ENCODE measurements around the gene ADAMTS2.

ADAMTS2 gene

DNA sequence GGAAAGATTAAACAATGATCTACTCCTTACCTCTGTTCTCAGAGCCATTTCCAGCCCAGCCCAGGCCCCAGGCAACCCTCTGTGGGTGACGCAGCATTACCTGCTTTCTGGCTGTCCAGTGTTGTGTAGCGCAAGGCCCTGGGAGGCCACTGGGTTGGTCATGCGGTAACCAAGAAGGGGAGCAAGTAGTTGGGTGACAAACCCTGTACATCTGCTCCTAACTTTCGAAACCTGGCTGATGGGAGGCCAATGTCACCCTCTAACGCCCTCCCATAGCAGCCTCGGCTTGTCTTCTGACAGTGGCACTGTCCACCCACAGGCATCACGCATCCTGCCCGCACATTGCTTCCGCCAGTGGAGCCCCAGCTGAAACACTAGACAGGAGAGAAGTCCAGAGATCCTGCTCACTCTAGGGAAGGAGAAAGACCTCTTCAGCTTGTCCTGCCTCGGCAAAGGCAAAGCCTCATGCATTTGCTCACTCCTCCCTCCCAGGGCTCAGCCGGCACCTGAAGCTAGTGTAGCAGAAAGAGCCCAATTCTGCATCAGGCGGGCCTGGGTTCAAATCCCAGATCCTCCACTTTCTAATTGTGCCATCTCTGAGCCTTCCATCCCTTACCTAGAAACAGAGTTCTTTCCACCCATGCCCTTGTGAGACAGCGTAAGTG, 94.6 kb downstream of the ADAMTS2 start:
- no peak for DNase-seq (ENCODE audit: low read depth)
- H3K4me3 ChIP-seq (ENCODE audit: low read depth, low read length), result no peak overlapping the region

DNA sequence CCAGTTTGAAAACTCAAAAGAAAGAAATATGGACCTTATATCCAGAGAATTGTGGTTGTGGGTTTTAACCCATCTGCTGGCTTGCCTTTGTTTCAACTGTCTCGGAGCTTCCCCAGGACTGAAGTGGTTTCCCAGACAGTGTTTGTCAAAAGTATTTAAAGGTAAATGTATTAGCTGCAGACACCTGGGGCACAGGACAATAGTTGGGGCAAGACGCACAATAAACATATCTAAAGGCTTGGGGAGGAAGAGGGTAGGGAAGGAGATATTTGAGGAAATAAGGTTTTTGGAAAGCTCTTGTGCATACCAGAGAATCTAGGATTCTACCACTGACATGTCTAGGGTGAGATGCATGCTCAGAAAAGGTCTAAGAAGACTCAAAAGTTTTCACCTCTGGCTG, 99.0 kb downstream of the ADAMTS2 start:
- no peak for DNase-seq (ENCODE audit: low read depth)
- H3K4me3 ChIP-seq (ENCODE audit: low read depth, low read length), result no peak overlapping the region

DNA sequence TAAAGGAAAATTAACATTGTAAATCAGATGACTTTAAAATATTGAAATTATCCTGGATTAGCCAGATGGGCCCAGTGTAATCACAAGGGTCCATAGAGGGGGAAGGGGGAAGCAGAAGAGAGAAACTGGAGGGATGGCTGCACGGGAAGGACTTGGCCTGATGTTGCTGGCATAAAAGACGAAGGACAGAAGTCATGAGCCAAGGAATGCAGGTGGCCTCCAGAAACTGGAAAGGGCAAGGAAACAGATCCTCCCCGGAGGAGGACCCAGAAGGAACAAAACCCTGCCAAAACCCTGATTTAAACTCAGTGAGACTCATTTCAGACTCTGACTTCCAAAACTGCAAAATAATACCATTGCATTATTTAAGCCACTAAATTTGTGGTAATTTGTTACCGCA, 100.2 kb downstream of the ADAMTS2 start:
- no peak for DNase-seq (ENCODE audit: low read depth)
- no peak overlapping the region for H3K4me3 ChIP-seq (ENCODE audit: low read depth, low read length)

DNA sequence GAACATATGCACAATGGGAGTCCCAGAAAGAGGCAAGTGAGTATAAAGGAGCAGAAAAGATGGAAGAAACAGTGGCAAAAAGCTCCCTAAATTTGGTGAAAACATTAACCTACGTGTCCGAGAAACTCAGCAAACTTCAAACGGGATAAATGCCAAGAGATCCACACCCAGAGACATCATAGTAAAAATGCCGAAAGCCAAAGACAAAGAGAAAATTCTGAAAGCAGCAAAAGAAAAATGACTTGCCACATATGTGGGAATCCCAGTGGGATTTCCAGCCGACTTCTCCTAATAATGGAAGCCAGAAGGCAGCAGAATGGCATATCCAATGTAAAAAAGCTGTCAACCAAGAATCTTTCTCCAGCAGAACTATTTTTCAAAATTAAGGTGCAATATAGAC, 101.2 kb downstream of the ADAMTS2 start:
- DNase-seq (ENCODE audit: low read depth), result no peak
- H3K4me3 ChIP-seq (ENCODE audit: low read depth, low read length), result no peak overlapping the region

DNA sequence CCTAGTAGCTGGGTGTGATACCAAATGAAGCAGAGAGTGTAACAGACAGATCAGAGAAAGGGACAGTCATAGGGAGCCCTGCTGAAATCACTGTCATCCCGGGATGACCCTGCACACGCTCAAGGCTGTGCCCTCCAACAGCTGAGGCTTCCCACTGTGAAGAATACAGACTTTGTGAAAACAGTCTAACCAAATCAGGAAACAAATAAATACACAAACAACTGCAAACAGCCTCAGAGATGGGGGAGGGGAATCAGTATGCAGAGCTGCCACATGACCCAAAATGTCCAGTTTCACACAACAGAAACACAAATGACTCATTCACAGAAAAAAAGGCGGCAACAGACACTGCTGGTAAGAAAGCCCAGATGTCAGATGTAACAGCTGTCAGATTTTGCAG, 101.9 kb downstream of the ADAMTS2 start:
- H3K4me3 ChIP-seq (ENCODE audit: low read depth, low read length), result no peak overlapping the region
- DNase-seq (ENCODE audit: low read depth), result peak; percentile 44

DNA sequence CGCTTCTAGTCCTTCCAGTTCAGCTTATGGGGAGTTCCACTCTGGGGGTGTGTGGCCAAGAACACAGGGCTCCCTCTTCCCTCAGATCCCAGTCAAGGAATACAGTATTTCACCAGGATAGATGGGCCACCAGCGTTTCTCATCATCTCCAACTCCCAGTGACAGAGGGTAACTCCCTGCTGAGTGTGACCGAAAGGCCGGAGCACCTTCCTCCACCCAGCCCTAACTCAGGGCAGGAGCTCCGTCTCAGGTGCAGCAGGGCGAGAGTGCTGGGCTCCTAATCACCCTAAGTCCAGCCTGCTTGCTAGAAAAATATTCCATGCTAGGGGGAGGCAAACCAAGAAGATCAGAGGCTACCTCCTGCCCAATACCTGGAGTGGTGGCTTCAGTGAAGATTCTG, 102.6 kb downstream of the ADAMTS2 start:
- no peak for DNase-seq (ENCODE audit: low read depth)

DNA sequence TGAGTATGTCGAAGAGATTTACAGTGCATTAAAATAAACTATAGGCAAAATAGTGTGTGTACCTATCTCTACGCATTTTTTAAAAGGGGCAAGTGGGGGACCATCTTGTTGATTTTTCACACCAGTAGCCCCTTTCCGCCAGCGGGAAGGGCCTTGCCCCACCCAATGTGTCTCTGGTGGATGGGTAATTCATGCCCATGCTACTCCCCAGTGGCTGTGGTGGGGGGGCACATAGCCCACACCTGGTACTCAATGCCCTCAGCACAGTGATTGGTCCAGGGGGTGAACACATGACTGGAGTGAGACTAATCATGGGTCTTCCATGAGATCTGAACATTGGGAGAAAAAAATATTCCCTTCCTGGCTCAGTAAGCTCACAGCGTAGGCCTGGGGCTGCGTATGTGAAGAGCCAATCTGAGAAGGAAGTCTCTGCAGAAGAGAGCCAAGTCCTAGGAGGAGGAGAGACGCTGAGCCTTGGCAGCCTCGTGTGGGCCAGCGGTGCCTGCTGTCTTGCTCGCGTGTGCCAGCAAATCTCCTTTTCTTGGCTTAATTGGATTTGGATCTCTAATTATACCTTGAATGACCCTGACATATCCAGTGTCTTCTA, 103.4 kb downstream of the ADAMTS2 start:
- no peak for DNase-seq (ENCODE audit: low read depth)
- H3K4me3 ChIP-seq (ENCODE audit: low read depth, low read length), result no peak overlapping the region

More for the DNA sequence above, 102.6 kb downstream of the ADAMTS2 start:
- no peak overlapping the region for H3K4me3 ChIP-seq (ENCODE audit: low read depth, low read length)

DNA sequence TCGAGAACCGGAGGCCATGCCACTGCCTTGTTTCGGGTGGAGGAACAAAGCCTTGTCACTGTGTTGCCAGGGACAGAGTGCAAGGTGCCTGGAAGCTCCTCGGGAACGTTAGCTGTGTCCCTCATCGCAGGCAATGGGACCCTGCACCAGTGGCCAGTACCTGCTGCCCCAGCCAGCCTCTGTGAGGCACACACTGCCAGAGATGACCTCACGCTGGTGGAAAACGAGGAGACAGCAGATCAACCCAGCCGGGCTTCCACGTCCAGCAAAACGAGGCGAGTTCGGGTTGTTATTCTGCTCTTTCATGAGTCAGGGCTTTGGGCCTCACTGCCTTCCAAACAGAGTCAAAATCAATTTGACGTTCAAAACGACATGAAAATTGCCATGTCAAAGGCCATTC, 104.1 kb downstream of the ADAMTS2 start:
- no peak for DNase-seq (ENCODE audit: low read depth)
- no peak overlapping the region for H3K4me3 ChIP-seq (ENCODE audit: low read depth, low read length)

DNA sequence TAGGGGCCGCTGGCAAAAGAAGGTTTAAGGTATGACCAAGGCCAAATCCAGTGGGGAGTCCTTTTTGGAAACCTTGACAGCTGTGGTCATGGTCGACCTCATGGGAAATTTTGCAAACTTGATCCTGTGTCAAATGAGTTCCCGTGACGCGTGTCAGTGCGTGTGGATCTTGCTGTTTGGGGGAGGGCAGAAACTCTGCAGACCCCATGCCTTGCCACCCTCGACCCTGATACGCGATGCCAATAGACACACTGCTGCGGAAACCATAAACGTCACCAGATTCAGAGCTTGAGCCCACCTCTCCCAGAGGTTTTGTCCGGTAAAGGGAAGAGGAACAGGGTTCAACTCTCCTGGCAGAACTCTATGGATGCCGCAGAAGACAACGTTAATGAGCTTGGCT, 104.7 kb downstream of the ADAMTS2 start:
- no peak overlapping the region for H3K4me3 ChIP-seq (ENCODE audit: low read depth, low read length)
- DNase-seq (ENCODE audit: low read depth), result no peak

DNA sequence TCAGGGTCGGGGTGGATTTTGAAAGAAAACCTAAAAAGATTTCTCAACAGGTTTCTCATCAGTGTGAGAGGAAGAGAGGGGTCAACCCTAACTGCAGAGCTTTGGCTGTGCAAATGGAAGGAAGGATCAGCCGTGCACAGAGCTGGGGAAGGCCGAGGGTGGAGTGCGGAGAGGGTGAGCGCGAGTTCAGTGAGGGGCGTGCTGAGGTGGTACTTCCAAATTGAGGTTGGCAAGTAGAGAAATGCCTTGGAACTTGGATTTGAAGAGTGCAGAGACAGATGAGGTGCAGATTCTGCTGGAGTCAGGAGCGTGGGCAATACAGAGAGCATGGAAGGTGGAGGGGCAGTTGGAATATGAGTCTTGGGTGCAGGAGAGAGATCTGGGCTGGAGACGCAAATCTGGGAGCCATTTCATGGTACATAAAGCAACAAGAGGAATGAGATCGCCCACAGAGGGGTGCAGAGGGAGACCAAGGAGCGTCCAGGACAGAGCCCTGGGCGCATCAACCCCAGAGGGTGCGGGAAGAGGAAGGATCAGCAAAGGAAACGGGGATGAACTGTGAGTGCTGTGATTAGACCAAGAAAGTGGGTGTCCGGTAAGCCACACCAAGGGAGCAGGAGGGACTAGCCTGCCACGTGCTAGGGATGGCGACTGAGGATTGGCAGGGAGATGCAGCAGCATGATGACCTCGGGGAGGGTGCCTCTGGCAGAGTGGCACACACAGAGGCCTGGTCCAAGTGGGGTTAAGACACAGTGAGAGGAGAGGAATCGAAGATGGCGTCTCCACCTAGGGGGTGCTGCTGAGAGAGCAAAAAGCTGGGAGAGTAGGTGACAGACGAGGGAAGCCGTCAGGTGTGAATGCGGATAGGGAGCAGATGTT, 105.8 kb downstream of the ADAMTS2 start:
- no peak for DNase-seq (ENCODE audit: low read depth)
- H3K4me3 ChIP-seq (ENCODE audit: low read depth, low read length), result no peak overlapping the region

DNA sequence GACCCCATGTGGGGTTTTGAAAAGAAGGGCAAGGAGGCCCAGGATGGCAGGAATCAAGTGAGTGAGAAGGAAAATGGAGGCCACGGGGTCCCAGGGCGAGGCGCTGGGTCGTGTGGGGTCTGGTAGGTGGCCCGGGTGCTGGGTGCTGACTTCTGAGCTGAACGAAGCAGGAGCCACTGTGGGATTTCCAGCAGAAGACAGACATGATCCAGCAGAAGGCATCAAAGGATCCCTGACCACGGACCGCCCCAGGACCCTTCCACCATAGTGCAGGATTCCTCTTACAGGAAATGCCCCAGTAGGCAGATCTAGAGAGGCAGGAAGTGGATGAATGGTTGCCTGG, 106.7 kb downstream of the ADAMTS2 start:
- H3K4me3 ChIP-seq (ENCODE audit: low read depth, low read length), result no peak overlapping the region
- DNase-seq (ENCODE audit: low read depth), result no peak

DNA sequence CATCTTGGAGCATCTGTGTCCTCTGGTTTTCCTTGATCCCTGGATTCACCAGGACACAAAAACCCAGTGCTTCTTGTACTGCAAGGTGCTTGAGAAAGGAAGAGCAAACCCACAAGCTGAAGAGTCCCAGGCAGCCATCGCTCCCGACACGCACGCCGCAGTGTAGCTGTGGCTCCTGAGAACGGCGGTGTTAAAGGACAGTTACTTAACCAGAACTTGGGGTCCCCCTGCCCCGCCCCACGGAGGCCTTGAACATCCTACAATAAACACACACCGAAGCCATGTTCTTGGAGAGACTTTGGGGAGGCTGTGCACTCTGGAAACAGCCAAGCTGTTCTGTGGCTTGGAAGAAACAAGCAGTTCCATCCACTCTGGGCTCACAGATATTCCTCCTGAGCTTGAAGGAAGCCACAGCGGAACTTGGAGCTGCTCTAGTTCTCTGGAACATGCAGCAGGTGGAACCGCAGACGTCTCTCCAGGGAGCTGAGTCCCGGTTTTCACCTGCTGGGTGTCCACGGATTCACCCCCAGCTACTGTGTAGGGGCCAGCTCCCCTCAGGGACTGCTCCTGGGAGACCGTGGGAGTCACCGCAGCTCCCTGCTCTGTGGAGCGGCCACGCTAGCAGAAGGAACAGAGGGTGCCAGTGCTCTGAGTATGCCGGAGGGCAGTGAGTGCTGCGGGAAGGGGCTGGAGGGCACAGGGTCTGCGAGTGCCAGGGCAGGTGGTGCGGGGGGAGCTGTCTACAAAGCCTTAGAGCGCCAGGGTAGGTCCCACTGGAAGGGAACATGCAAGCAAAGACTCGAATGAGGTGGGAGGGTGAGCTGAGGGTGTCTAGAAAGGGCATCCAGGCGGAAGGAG, 107.3 kb downstream of the ADAMTS2 start:
- H3K4me3 ChIP-seq (ENCODE audit: low read depth, low read length), result no peak overlapping the region
- no peak for DNase-seq (ENCODE audit: low read depth)

DNA sequence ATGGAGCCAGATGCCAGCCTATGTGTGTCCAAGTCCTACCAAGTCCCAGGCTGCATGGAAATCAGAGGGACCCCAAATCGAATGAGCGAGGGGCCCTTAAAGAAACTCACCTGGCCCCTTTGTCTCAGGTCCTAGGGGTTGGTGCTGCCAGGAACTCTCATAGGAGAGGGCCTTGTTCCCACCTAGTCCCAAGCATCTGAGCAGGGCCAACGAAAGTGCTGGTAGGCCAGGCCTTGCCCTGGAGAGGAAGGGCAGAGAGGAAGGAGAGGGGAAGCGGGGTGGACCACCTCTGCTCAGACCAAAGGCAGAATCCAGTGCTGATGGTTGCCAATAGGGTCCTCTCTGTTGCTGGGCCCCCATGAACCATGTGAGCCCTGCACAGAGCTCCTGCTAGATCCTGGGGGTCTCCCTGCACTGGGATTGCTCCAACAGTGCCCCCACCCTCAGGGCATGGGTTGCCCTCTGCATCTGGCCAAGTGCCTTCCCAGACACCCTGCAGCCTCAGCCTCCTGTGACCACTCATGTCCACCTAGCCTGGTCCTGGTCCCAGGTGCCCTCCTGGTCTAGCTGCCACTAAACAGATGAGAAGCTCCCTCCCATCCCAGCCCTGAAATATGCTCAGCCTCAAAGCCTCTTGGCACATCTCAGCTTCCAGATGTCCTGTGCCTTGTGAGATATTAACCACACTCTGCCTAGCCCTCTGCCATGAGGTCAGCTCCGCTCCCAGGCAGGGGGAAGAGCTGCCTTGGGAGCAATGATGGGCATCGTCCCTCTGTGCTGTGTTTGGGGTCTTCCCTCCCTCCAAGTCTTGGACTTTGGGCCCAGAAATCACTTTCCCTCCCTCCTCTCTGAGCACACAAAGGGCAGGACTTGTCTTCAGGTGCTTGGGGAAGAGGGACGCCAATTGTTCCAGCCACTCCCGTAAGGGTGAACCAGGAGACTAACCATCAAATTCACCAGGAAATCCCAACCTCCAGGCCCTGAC, 109.6 kb downstream of the ADAMTS2 start:
- H3K4me3 ChIP-seq (ENCODE audit: low read depth, low read length), result no peak overlapping the region
- DNase-seq (ENCODE audit: low read depth), result no peak

DNA sequence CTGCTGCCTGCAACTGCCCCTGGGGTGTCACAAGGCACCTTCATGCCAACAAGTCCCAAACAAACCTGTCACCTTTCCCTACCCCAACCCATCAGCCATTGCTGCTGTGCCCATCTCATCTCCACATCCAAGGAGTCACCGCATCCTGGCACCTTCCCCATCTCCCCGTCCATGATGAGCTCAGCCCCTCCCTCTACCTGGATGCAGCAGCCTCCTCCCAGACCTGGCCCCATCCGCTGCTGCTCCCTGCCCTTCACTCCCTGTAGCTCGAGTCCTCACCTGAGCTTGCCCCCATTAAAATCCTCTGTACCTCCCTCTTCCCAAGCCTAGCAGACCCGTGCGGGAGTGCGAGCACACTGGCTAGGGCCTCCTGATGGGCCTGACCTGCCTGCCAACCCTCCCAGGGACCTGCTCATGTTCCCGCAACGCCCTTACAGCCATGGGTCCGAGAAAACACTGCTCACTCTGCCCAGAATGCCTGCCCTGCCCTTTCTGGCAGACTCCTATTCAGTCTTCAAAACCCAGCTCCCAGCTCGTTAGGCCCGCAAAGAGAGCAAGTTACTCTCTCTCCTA, 110.6 kb downstream of the ADAMTS2 start:
- DNase-seq (ENCODE audit: low read depth), result no peak
- H3K4me3 ChIP-seq (ENCODE audit: low read depth, low read length), result no peak overlapping the region

DNA sequence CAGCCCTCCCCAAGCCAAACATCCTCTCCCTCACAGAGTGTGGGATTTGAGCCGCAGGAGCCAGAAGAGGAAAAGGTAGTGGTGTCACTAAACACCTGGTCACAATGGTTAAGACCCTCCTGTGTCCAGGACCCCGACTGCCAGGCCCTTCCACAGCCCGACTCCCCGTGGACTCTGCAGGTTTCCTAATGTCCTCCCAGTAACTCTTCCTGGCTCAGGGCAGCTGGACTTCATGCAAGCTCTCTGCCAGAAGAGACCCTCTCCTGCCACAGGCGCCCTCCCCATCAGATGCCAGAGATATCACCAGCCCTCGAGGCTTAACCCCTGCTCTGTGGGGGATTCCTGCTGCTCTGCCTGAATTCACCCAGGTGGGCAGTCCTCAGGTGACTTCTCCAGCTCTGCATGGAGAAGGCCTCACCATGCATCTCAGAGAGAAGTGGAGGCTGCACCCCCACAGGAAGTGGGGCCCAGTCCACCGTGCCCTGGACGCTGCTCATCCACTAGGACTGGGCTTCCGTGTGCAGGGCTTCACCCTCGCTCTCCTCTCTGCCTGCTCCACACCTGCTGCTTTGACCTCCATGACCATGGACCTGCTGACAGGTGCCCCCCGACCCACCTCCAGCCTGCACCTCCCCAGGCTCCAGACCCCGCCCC, 111.2 kb downstream of the ADAMTS2 start:
- no peak for DNase-seq (ENCODE audit: low read depth)
- H3K4me3 ChIP-seq (ENCODE audit: low read depth, low read length), result no peak overlapping the region

DNA sequence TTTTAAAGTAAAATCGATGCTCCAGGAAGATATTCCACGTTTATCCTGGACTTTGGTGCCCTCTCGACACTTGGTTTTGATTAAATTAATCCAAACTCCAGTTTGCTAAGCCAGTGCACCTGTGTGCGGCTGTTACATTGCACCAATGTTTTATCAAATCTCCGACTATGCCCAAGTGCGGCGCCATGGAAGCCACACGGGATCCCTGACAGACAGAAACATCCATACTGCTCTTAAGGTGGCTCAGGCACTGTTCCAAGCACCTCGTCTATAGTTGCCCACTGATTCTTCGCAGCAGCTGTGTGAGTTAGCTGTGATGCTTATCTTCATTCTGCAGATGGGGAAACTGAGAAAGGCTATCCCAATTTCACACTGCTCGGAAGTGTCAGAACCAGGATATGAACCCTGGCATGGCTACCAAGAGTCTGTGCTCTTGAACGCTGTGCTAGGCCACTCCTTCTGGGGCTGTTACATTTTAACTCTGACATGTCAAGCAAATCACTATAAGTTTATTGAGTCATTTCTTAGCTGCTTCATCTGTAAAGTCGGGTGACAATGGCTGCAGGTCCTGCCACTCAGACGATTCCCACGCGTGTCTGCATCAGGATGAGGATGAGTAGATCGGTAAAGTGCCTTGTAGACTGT, 113.0 kb downstream of the ADAMTS2 start:
- H3K4me3 ChIP-seq (ENCODE audit: low read depth, low read length), result no peak overlapping the region
- DNase-seq (ENCODE audit: low read depth), result no peak

DNA sequence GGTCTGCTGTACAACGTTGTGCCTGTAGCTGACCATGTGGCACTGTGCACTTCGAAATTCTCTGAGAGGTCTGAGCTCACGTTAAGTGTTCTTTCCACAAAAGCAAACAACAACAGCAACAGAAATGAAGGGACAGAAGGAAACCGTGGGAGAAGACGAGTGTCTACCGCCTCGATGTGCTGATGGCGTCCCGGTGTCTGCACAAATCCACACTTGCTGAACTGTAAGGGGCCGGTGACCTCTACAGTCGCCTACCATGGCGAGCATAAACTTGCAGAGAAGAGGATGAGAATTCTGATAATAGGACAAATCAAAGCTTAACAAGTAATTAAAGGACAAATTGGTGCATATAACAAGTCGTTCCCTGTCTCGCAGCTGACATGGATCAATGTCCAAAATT, 114.0 kb downstream of the ADAMTS2 start:
- no peak overlapping the region for H3K4me3 ChIP-seq (ENCODE audit: low read depth, low read length)
- DNase-seq (ENCODE audit: low read depth), result no peak
